NB4 (cell line): ENCODE results near the gene SELENOV.

Experiments
- DNase-seq: peaks from one replicate; pipeline ENCODE4 v3.0.0; 2010; ENCODE audit warnings: low read depth
- H3K4me3 ChIP-seq: one replicate; pipeline ENCODE4 v1.5.1; 2011; ENCODE audit warnings: mild to moderate bottlenecking, low read depth, low read length, moderate library complexity
- MYC ChIP-seq: IDR thresholded peaks from 2 replicates; pipeline ENCODE4 v1.6.1; 2011; ENCODE audit warnings: low read depth, low read length
- POLR2A ChIP-seq: IDR thresholded peaks from 2 replicates; pipeline ENCODE4 v1.6.1; 2011; ENCODE audit warnings: mild to moderate bottlenecking; ENCODE audit not compliant: insufficient read length; ENCODE audit errors: extremely low read depth
- TF ChIP-seq, protein P1 (sequence below): IDR thresholded peaks from one replicate; pipeline ENCODE4 v1.5.1; 2012; ENCODE audit warnings: low read depth, low read length
- TF ChIP-seq, protein P2 (sequence below): IDR thresholded peaks from 2 replicates; pipeline ENCODE4 v1.6.1; 2011; ENCODE audit warnings: low read depth, low read length

SELENOV gene

DNA sequence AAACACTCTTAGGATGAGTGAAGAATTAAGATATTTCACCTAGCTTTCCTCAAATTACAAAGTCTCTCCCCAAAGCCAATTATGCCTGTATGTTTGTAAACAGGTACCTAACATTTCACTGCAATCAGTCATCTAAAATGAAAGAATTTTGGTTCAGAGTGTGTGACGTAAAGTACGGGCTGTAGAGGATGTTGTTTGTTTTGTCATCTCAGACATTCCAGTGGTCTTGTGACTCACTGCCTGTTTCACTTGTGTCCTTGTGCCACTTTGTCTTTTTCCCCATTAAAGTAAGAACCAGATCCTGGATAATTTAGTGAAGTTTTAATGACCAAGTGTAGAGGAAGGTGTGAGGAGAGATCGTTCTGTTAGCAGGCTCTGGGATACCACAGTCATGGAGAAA lies 53.7 kb downstream of the SELENOV start:
- H3K4me3 ChIP-seq = no peak overlapping the region
- DNase-seq = no peak
- TF ChIP-seq POLR2A (no peak), MYC (no peak)
- TF ChIP-seq, protein P1, sequence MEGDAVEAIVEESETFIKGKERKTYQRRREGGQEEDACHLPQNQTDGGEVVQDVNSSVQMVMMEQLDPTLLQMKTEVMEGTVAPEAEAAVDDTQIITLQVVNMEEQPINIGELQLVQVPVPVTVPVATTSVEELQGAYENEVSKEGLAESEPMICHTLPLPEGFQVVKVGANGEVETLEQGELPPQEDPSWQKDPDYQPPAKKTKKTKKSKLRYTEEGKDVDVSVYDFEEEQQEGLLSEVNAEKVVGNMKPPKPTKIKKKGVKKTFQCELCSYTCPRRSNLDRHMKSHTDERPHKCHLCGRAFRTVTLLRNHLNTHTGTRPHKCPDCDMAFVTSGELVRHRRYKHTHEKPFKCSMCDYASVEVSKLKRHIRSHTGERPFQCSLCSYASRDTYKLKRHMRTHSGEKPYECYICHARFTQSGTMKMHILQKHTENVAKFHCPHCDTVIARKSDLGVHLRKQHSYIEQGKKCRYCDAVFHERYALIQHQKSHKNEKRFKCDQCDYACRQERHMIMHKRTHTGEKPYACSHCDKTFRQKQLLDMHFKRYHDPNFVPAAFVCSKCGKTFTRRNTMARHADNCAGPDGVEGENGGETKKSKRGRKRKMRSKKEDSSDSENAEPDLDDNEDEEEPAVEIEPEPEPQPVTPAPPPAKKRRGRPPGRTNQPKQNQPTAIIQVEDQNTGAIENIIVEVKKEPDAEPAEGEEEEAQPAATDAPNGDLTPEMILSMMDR = no peak
- TF ChIP-seq, protein P2, sequence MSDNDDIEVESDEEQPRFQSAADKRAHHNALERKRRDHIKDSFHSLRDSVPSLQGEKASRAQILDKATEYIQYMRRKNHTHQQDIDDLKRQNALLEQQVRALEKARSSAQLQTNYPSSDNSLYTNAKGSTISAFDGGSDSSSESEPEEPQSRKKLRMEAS = no peak
